ENCODE results near the gene DR1.

The DR1 gene

DNA sequence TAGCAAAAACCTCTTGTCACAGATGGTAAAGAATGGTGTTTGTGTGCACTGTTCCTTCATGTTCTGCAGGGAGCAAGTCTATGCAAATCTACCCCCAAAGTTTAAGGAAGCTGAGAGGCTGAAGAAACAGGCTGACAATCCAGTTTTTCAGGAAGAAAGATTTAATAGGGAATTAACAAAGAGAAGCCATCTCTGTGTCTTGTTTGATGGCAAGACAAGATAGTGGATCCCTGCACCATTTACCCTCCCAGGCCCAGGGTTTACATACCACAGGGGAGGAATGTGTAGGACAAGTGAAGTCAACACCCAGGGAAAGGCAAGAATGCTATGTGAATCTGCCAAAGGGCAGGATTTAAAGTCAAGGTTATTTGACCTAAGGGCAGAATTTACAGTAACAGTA lies 54.1 kb downstream of the DR1 start:
- Histone ChIP-seq H3K9me2 (replicated peaks; ENCODE audit: insufficient read depth, low read length) (no peaks in the 10 kb centered on the region), H3K36me3 (replicated peaks; ENCODE audit: insufficient read depth, low read length) (no peaks in the 10 kb centered on the region), H3K9me3 (replicated peaks; ENCODE audit: insufficient read depth, low read length) (no peaks in the 10 kb centered on the region), H3K9ac (ENCODE audit: low read length) (no peak overlapping the region), H3K79me2 (ENCODE audit: low read length) (no peaks in the 10 kb centered on the region), H2AFZ (ENCODE audit: low read length) (no peak overlapping the region), H3K4me3 (ENCODE audit: low read length) (no peak overlapping the region), H3F3A (ENCODE audit: insufficient read depth, low read length) (no peaks in the 10 kb centered on the region), H3K4me2 (ENCODE audit: low read depth, low read length) (no peak overlapping the region), H3K4me1 (ENCODE audit: low read length) (no peaks in the 10 kb centered on the region), H4K20me1 (ENCODE audit: insufficient read depth, low read length) (no peaks in the 10 kb centered on the region), H3K27me3 (replicated peaks; ENCODE audit: insufficient read depth, low read length) (no peaks in the 10 kb centered on the region), H3K27ac (ENCODE audit: low read length) (no peak overlapping the region)
- TF ChIP-seq EZH2phosphoT487 (IDR thresholded peaks at IDR 0.05; ENCODE audit: low read length), result no peak
- no peak for TF ChIP-seq EZH2 (optimal IDR thresholded peaks at IDR 0.05; ENCODE audit: low read depth, low read length)
- no peak for TF ChIP-seq CTCF (IDR thresholded peaks at IDR 0.05; ENCODE audit: low read length)
- DNase-seq, result no peak

- no peak for DNase-seq
Observed at GRCh38 chr1:93408203-93408602, 62.5 kb downstream of the DR1 start.

DNA sequence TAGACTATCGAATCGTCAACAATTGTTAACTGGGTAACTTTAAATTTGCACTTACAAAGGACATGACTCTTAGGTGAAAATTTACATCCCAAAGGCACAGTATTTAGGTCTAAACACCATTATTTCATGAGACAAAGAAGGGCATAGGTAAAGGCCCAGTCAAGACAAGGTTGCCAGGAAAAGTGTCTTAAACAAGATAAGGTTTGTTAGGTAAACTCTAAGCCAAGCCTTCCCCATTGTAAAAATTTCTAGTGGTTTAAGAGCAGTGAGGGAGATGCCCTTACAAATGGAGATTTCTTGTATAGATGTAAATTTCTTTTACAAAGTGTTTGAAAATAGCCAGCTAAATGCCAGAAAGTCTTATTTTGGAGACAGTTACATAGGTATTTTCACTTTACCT lies 65.3 kb downstream of the DR1 start:
- Histone ChIP-seq H2AFZ (ENCODE audit: low read length) (no peak overlapping the region), H3K36me3 (replicated peaks; ENCODE audit: insufficient read depth, low read length) (no peaks in the 10 kb centered on the region), H3K79me2 (ENCODE audit: low read length) (no peaks in the 10 kb centered on the region), H3K27ac (ENCODE audit: low read length) (no peak overlapping the region), H3K4me3 (ENCODE audit: low read length) (no peak overlapping the region), H3K27me3 (replicated peaks; ENCODE audit: insufficient read depth, low read length) (no peaks in the 10 kb centered on the region), H3K9me2 (replicated peaks; ENCODE audit: insufficient read depth, low read length) (no peaks in the 10 kb centered on the region), H3F3A (ENCODE audit: insufficient read depth, low read length) (no peaks in the 10 kb centered on the region), H4K20me1 (ENCODE audit: insufficient read depth, low read length) (no peaks in the 10 kb centered on the region), H3K9ac (ENCODE audit: low read length) (no peak overlapping the region), H3K4me1 (ENCODE audit: low read length) (no peaks in the 10 kb centered on the region), H3K9me3 (replicated peaks; ENCODE audit: insufficient read depth, low read length) (no peaks in the 10 kb centered on the region), H3K4me2 (ENCODE audit: low read depth, low read length) (no peak overlapping the region)
- DNase-seq, result no peak
- no peak for TF ChIP-seq EZH2phosphoT487 (IDR thresholded peaks at IDR 0.05; ENCODE audit: low read length)
- TF ChIP-seq EZH2 (optimal IDR thresholded peaks at IDR 0.05; ENCODE audit: low read depth, low read length), result no peak
- TF ChIP-seq CTCF (IDR thresholded peaks at IDR 0.05; ENCODE audit: low read length), result no peak

More at GRCh38 chr1:93408203-93408602, 62.5 kb downstream of the DR1 start:
- Histone ChIP-seq H3K4me2 (ENCODE audit: low read depth, low read length) (no peak overlapping the region), H3K9me2 (replicated peaks; ENCODE audit: insufficient read depth, low read length) (no peaks in the 10 kb centered on the region), H4K20me1 (ENCODE audit: insufficient read depth, low read length) (no peaks in the 10 kb centered on the region), H3K9me3 (replicated peaks; ENCODE audit: insufficient read depth, low read length) (no peaks in the 10 kb centered on the region), H3K4me1 (ENCODE audit: low read length) (no peaks in the 10 kb centered on the region), H3K36me3 (replicated peaks; ENCODE audit: insufficient read depth, low read length) (no peaks in the 10 kb centered on the region), H3K27me3 (replicated peaks; ENCODE audit: insufficient read depth, low read length) (no peaks in the 10 kb centered on the region), H3K9ac (ENCODE audit: low read length) (no peak overlapping the region), H2AFZ (ENCODE audit: low read length) (no peak overlapping the region), H3K4me3 (ENCODE audit: low read length) (no peak overlapping the region), H3K79me2 (ENCODE audit: low read length) (no peaks in the 10 kb centered on the region), H3F3A (ENCODE audit: insufficient read depth, low read length) (no peaks in the 10 kb centered on the region), H3K27ac (ENCODE audit: low read length) (no peak overlapping the region)
- TF ChIP-seq EZH2phosphoT487 (IDR thresholded peaks at IDR 0.05; ENCODE audit: low read length) (no peak), EZH2 (optimal IDR thresholded peaks at IDR 0.05; ENCODE audit: low read depth, low read length) (no peak)

GRCh38 chr1:93414749-93415148 lies 69.0 kb downstream of the DR1 start:
- no peaks in the 10 kb centered on the region for H3K79me2 ChIP-seq (ENCODE audit: low read length)
- no peaks in the 10 kb centered on the region for H3K9me2 ChIP-seq (replicated peaks; ENCODE audit: insufficient read depth, low read length)
- TF ChIP-seq EZH2phosphoT487 (IDR thresholded peaks at IDR 0.05; ENCODE audit: low read length), result no peak
- no peak for TF ChIP-seq CTCF (IDR thresholded peaks at IDR 0.05; ENCODE audit: low read length)
- no peak for TF ChIP-seq EZH2 (optimal IDR thresholded peaks at IDR 0.05; ENCODE audit: low read depth, low read length)
- no peak overlapping the region for H2AFZ ChIP-seq (ENCODE audit: low read length)
- no peak overlapping the region for H3K4me3 ChIP-seq (ENCODE audit: low read length)
- H3K36me3 ChIP-seq (replicated peaks; ENCODE audit: insufficient read depth, low read length), result no peaks in the 10 kb centered on the region
- H4K20me1 ChIP-seq (ENCODE audit: insufficient read depth, low read length), result no peaks in the 10 kb centered on the region
- no peak overlapping the region for H3K9ac ChIP-seq (ENCODE audit: low read length)
- no peaks in the 10 kb centered on the region for H3K9me3 ChIP-seq (replicated peaks; ENCODE audit: insufficient read depth, low read length)
- no peaks in the 10 kb centered on the region for H3F3A ChIP-seq (ENCODE audit: insufficient read depth, low read length)
- 0 out of 2 replicates have a peak overlapping the region, but pooled peaks have one; percentile 6 for H3K4me2 ChIP-seq (ENCODE audit: low read depth, low read length)
- no peaks in the 10 kb centered on the region for H3K27me3 ChIP-seq (replicated peaks; ENCODE audit: insufficient read depth, low read length)
- DNase-seq, result no peak
- H3K27ac ChIP-seq (ENCODE audit: low read length), result no peak overlapping the region
- no peaks in the 10 kb centered on the region for H3K4me1 ChIP-seq (ENCODE audit: low read length)
